Endothelial cell (in vitro differentiated cells): ENCODE measurements around the gene CDK14. TPM values are rescaled to one million over a fixed set of nuclear protein-coding genes. Genes with fewer than 3 reads are reported as not detected.

ENCODE experiments used
- DNase-seq: peaks from one replicate; pipeline ENCODE4 v3.0.0; 2021; ENCODE audit warnings: low spot score
- H3K27ac Mint-ChIP-seq: one replicate; pipeline ENCODE4 v1.8.0; 2021; ENCODE audit warnings: mixed read lengths, inconsistent platforms; ENCODE audit not compliant: unreplicated experiment
- H3K27me3 Mint-ChIP-seq: one replicate; pipeline ENCODE4 v1.8.0; 2021; ENCODE audit warnings: mild to moderate bottlenecking, moderate library complexity, mixed read lengths, inconsistent platforms; ENCODE audit not compliant: unreplicated experiment
- H3K36me3 Mint-ChIP-seq: one replicate; pipeline ENCODE4 v1.8.0; 2021; ENCODE audit warnings: mild to moderate bottlenecking, low read depth, mixed read lengths, inconsistent platforms; ENCODE audit not compliant: unreplicated experiment
- H3K4me1 Mint-ChIP-seq: one replicate; pipeline ENCODE4 v1.8.0; 2021; ENCODE audit warnings: mild to moderate bottlenecking, mixed read lengths, inconsistent platforms; ENCODE audit not compliant: unreplicated experiment
- H3K4me3 Mint-ChIP-seq: one replicate; pipeline ENCODE4 v1.8.0; 2021; ENCODE audit warnings: mild to moderate bottlenecking, mixed read lengths, inconsistent platforms; ENCODE audit not compliant: unreplicated experiment
- H3K9me3 Mint-ChIP-seq: one replicate; pipeline ENCODE4 v1.8.0; 2021; ENCODE audit warnings: mixed read lengths, inconsistent platforms; ENCODE audit not compliant: unreplicated experiment
- CTCF ChIP-seq: fragments of 200-600 bp; sonication (generic); IDR thresholded peaks from one replicate; pipeline ENCODE4 v1.5.0; 2021; ENCODE audit warnings: antibody characterized with exemption; ENCODE audit not compliant: unreplicated experiment
- total RNA-seq: library from RNA; stranded (reverse); fragmentation: NEBNext Ultra II Directional; extraction: Animal tissue kit (Norgen Biotek cat#: 25700); gene quantifications from one replicate; pipeline ENCODE4 v1.2.1, GENCODE V29; 2021; ENCODE audit not compliant: unreplicated experiment

CDK14 gene
- total RNA-seq, 1 donor from 2014 or later, result 30.2 TPM

GRCh38 chr7:90948085-90948484 is 352.0 kb downstream of the CDK14 start:
- no peak for TF ChIP-seq CTCF
- H3K27me3 Mint-ChIP-seq, result peaks cover 3% of the 10 kb centered on the region
- no peak for DNase-seq
- no peak overlapping the region for H3K4me3 Mint-ChIP-seq
- no peaks in the 10 kb centered on the region for H3K36me3 Mint-ChIP-seq
- peaks cover 8% of the 10 kb centered on the region for H3K4me1 Mint-ChIP-seq
- no peak overlapping the region for H3K27ac Mint-ChIP-seq
- H3K9me3 Mint-ChIP-seq, result no peaks in the 10 kb centered on the region

GRCh38 chr7:90951229-90951628 is 355.1 kb downstream of the CDK14 start:
- TF ChIP-seq CTCF, result no peak
- Mint-ChIP-seq H3K9me3 (no peaks in the 10 kb centered on the region), H3K4me3 (no peak overlapping the region), H3K4me1 (peaks cover 8% of the 10 kb centered on the region), H3K27ac (no peak overlapping the region), H3K27me3 (peaks cover 3% of the 10 kb centered on the region), H3K36me3 (peaks cover 5% of the 10 kb centered on the region)
- DNase-seq, result no peak

GRCh38 chr7:90951986-90952954 is 356.1 kb downstream of the CDK14 start:
- no peak for TF ChIP-seq CTCF
- Mint-ChIP-seq H3K4me3 (no peak overlapping the region), H3K9me3 (no peaks in the 10 kb centered on the region), H3K27me3 (peaks cover 3% of the 10 kb centered on the region), H3K36me3 (peaks cover 5% of the 10 kb centered on the region), H3K27ac (peak overlapping the region; percentile 62), H3K4me1 (no peaks in the 10 kb centered on the region)
- DNase-seq, result no peak

- Mint-ChIP-seq H3K27ac (no peak overlapping the region), H3K9me3 (no peaks in the 10 kb centered on the region), H3K27me3 (peaks cover 3% of the 10 kb centered on the region), H3K36me3 (peaks cover 5% of the 10 kb centered on the region), H3K4me3 (no peak overlapping the region), H3K4me1 (peaks cover 8% of the 10 kb centered on the region)
- no peak for DNase-seq
- TF ChIP-seq CTCF, result no peak
Measured at GRCh38 chr7:90955641-90956207, 359.6 kb downstream of the CDK14 start.

GRCh38 chr7:90957883-90958282 is 361.8 kb downstream of the CDK14 start:
- Mint-ChIP-seq H3K9me3 (no peaks in the 10 kb centered on the region), H3K36me3 (peaks cover 5% of the 10 kb centered on the region), H3K27me3 (no peaks in the 10 kb centered on the region), H3K27ac (no peak overlapping the region), H3K4me1 (peaks cover 8% of the 10 kb centered on the region), H3K4me3 (no peak overlapping the region)
- TF ChIP-seq CTCF, result no peak
- DNase-seq, result no peak
